HG03159 (cell line): Measurements from ENCODE around the gene KRTAP9-7.

Experiments used
- ATAC-seq: cut with Tn5 transposase; IDR thresholded peaks from one replicate; pipeline ENCODE4 v1.9.1; 2021; ENCODE audit warnings: mild to moderate bottlenecking, moderate library complexity; ENCODE audit not compliant: unreplicated experiment

Gene KRTAP9-7

DNA sequence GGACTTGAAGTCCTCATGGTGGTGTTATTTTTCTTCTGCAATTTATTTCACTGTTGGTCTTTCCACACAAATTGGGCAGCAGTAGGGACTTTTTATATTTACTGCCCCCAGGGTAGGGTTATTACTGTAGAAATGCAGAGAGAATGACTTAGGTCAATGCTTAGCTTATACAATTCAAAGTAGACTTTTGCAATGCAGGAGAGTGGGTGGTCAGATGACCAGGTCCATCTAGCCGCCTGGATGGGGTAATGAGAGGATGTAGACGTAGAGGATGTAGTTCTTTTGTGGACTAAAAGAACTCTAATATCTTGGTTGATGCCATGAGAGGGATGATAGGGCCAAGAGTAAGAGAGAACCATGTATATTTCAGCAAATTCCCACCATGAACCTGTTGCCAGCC lies 42.7 kb downstream of the KRTAP9-7 start:
- no peak for ATAC-seq

DNA sequence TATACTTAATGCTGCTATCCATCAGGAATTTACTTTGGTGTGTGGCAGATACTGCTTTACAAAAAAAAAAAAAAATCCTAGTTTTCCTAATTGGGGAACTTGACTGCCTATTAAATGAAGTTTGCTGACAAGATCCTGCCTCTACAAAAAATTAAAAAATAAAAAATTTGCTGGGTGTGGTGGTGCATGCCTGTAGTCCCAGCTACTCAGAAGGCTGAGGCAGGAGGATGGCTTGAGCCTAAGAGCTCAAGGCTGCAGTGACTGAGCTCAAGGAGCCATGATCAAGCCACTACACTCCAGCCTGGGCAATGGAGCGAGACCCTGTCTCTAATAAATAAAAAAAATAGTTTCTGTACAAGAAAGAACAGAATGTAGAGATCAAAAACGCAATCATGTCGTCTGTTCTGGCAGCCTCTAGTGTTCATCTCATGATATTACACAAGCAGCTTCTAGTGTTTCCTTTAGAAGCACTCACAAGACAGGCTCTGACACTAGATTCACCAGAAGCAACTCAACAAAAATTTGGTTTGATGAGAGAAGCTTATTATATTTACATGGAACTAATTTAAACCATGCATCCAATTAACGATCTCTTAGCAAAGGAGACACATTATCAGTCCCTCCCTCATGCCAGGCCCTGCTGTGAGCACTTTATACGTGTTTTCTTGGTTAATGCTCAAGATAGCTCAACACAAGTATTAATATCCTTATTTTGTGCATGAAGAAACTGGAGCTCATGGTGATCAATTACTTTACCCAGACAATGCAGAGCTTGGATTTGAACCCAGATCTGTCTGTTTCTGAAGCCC lies 46.8 kb downstream of the KRTAP9-7 start:
- ATAC-seq, result no peak

DNA sequence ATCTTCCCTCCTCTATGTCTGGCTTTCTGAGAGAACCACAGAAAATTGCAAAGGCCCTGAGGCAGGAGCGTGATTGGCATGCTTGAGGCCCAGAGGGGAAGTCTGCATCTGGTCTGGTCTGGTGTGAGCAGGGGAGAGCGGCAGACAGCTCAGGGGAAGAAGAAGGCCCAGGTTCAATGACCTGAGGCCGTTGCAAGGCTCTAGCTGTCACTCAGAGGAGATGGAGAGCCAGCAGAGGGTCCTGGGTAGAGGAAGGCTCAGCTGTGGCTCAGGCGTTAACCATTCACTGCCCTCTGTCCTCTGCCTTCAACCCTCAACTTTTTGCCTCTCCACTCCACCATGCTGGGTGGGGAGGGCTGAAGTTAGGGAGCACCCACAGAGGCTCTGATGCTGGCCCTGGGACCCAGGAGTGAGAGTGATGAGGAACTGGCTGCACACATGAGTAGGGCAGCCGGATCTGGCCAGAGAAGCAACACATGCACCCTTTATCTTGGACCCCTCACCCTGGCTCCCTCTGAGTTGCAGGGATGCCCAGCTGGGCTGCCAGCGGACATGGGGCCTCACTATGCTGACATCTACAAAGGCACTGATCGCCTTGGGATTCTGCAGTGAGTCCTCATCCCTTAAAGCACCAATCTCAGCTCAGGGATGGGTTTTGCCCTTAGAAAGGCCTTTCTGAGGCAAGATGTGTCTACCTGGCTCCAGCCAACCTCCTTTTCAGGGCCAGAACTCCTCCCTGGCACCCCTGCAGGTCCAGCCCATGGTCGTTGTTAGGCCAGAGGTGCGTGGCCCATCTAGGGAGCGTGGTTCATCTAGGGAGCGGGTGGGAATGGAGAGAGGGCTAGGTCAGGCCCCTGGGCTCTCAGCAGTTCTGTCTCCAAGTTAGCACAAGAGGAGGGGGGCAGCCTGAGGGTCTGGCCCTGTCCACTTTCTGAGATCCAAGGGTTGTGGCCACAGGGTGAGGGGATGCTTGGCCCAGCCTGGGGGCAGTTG lies 47.7 kb downstream of the KRTAP9-7 start:
- no peak for ATAC-seq

DNA sequence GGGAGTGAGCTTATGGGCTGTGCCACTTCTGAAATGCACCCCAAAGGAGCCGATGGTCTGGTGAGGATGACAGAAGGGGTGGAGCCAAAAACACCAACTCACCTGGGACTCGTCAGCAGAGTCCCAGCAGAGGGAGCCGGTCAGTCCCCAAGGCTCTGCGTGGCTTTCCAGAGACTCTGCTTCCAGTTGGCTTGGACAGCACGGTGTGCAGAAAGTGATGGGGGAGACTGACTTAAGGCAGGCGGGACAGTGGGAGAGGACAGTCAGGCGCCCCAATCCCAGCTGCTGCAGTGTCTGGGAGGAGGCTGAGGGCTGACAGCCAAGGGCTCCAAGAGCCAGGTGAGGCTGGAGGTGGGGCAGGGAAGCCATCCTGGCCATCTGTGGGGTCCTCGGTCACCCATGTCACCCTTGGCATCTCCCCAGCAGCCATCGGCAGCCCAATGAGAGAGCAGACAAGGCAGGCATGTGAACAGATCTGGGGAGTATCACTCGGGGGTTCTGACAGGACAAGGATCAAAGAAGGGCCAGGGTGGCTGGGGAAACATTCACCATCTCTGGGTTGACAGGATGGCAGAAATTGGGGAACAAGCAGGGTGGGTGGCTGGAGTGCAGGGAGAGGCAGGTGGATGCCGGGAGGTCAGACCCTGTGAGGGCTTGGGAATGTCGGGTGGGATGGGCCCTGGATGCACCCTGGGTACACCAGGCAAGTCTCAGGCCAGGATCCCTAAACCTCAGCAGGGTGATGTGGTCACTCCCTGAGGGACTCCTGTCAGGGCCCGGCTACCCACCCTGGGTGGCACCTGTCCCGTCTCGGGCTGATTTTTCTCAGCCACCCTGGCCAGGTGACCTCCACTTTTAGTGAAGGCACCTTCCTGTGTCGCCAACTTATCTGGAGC lies 48.9 kb downstream of the KRTAP9-7 start:
- no peak for ATAC-seq

DNA sequence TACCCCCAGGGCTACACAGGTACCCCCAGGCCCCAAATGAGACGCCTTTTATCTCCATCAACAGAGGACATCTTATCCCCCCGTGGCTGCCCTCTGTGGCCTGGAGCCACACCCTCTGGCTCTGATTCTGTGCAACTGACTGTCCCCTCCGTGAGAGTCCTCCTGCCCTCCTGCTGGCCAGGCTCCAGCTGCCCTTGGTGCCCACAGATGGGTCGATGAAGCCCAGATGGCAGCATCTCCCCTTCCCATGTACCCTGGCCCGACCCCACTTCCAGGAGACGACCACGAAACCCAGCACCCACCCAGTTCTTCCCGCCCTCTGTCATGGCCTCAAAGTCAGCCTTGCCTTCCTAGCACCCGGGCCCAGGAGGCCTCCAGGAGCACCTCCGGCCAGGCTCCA lies 49.6 kb downstream of the KRTAP9-7 start:
- ATAC-seq, result no peak

DNA sequence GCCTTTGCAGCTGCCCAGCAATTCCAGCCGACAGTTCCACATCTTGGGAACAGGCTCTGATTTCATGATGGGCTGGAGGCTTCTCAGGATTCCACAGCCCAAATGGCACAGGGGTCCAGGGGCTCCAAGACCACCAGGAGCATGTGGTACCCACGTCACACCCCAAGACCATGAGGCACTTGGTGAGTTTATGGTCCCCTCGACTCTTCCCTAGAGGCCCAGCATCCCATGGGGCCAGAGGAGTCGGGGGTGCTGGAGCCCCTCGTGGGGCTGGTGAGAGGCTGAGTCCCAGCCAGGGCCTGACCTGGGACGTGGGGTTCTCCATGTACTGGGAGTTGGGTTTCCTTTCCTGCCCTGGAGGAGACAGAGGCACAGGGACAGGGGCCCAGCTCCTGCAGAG lies 50.1 kb downstream of the KRTAP9-7 start:
- ATAC-seq, result no peak
